OCI-LY1 (cell line): ENCODE data around the gene HTN3.
"Not testable (repeated sequence)": the region's sequence is repeated elsewhere in the genome, so short reads cannot be mapped to it uniquely, and the experiment has no call there.

ENCODE experiments used
- CTCF ChIP-seq: fragments of 200-600 bp; sonication (generic), shearing (Covaris generic); IDR thresholded peaks from 2 replicates; pipeline ENCODE4 v1.5.1; 2017; ENCODE audit warnings: mild to moderate bottlenecking, antibody characterized with exemption, low read length, moderate library complexity, mixed read lengths
- EZH2 ChIP-seq: fragments of 200-600 bp; sonication (generic), shearing (Covaris generic); IDR thresholded peaks from 2 replicates; pipeline ENCODE4 v1.8.0; 2017; ENCODE audit warnings: borderline replicate concordance, mixed run types, mild to moderate bottlenecking, antibody characterized with exemption, low read length, moderate library complexity, mixed read lengths

- not testable (repeated sequence) for TF ChIP-seq CTCF, EZH2
Measured at GRCh38 chr4:70039928-70040327, 11.7 kb downstream of the HTN3 start.
